HCT116 (cell line): ENCODE data around the gene MCC. TPM values are rescaled to one million over a fixed set of nuclear protein-coding genes. Genes with fewer than 3 reads are reported as not detected.

ENCODE experiments used
- ATAC-seq: fragments of 200-7000 bp; cut with Tn5 transposase; 2 replicates; pipeline ENCODE4 v1.9.1; 2020; ENCODE audit warnings: mild to moderate bottlenecking, moderate library complexity
- BruUV-seq: library from RNA; stranded (reverse); fragments of 400-500 nt; replicated peaks from 2 replicates; lab custom pipeline; 2021; lab: Mats Ljungman, UMichigan
- CTCF ChIA-PET: fragments of 300-600 bp; sonication (Branson Sonifier 250); formaldehyde crosslinking; loops from one replicate; lab custom pipeline; 2021; ENCODE audit warnings: antibody characterized with exemption; lab: Charles Lee
- POLR2A ChIA-PET: fragments of 300-600, 350-600 bp; sonication (Branson Sonifier 250); formaldehyde crosslinking; loops from one replicate; lab custom pipeline; 2021; ENCODE audit warnings: antibody characterized with exemption; lab: Charles Lee
- RAD21 ChIA-PET, 2 experiments: fragments of 300-600 bp; sonication (Branson Sonifier 250); formaldehyde crosslinking; loops; one replicate each; lab custom pipeline; 2023; ENCODE audit warnings: low total read pairs in 2 of 2; ENCODE audit not compliant: uncharacterized antibody in 2 of 2, unreplicated experiment in 2 of 2, low non-redundant PET in 1 of 2; lab: Charles Lee
- DNase-seq: peaks from one replicate; pipeline ENCODE4 v3.0.0-alpha.2; 2010; ENCODE audit warnings: low read depth, low spot score
- H2AFZ ChIP-seq: fragments of 200-600 bp; shearing (Covaris generic), sonication (generic); 2 replicates; pipeline ENCODE4 v1.6.1; 2017; ENCODE audit warnings: low read depth, mixed run types, mixed read lengths, antibody characterized with exemption, low read length; ENCODE audit not compliant: poor library complexity, severe bottlenecking
- H3K27ac ChIP-seq: 2 replicates; pipeline ENCODE4 v1.5.1; 2012; ENCODE audit warnings: low read depth, low read length
- H3K27me3 ChIP-seq: fragments of 200-600 bp; sonication (generic); 2 replicates; pipeline ENCODE4 v1.6.1; 2016; ENCODE audit warnings: mixed run types, low read length, mixed read lengths; ENCODE audit not compliant: insufficient read depth
- H3K36me3 ChIP-seq, 2 experiments: fragments of 200-500 bp in 1 of 2; fragments of 200-600 bp in 1 of 2; sonication (Bioruptor generic) in 1 of 2; sonication (generic) in 1 of 2; 2 replicates each; pipeline versions ENCODE4 v1.5.1 to v1.6.1; 2014 to 2016; ENCODE audit warnings: low read length in 2 of 2, inconsistent platforms in 1 of 2, mixed read lengths in 1 of 2, mixed run types in 1 of 2; ENCODE audit not compliant: insufficient read depth in 2 of 2, control insufficient read depth in 1 of 2
- H3K4me1 ChIP-seq, 2 experiments: fragments of 200-600 bp in 1 of 2; sonication (generic) in 1 of 2; 2 replicates each; pipeline versions ENCODE4 v1.5.1 to v1.6.1; 2012 to 2017; ENCODE audit warnings: low read length in 2 of 2, inconsistent platforms in 1 of 2, mild to moderate bottlenecking in 1 of 2, mixed read lengths in 1 of 2, mixed run types in 1 of 2, moderate library complexity in 1 of 2; ENCODE audit not compliant: insufficient read depth in 2 of 2, control insufficient read depth in 1 of 2
- H3K4me2 ChIP-seq: fragments of 200-600 bp; sonication (generic); 2 replicates; pipeline ENCODE4 v1.6.1; 2017; ENCODE audit warnings: mixed run types, low read length, mixed read lengths
- H3K4me3 ChIP-seq, 2 experiments: fragments of 200-600 bp in 1 of 2; sonication (generic) in 1 of 2; replicated peaks in 1 of 2; 2 replicates each; pipeline ENCODE4 v1.5.1; 2011 to 2016; ENCODE audit warnings: low read length in 2 of 2, control low read depth in 1 of 2, low read depth in 1 of 2, mild to moderate bottlenecking in 1 of 2, mixed read lengths in 1 of 2, mixed run types in 1 of 2
- H3K79me2 ChIP-seq: fragments of 200-600 bp; sonication (generic); 2 replicates; pipeline ENCODE4 v1.6.1; 2017; ENCODE audit warnings: mild to moderate bottlenecking, mixed run types, low read length, moderate library complexity, mixed read lengths; ENCODE audit not compliant: insufficient read depth
- H3K9ac ChIP-seq: fragments of 200-600 bp; sonication (generic); 2 replicates; pipeline ENCODE4 v1.6.1; 2016; ENCODE audit warnings: low read length, mixed read lengths
- H3K9me2 ChIP-seq: fragments of 200-600 bp; sonication (generic), shearing (Covaris generic); 2 replicates; pipeline ENCODE4 v1.6.1; 2017; ENCODE audit warnings: mixed run types, mild to moderate bottlenecking, moderate library complexity; ENCODE audit not compliant: insufficient read depth
- H3K9me3 ChIP-seq, 2 experiments: fragments of 200-500 bp in 1 of 2; fragments of 200-600 bp in 1 of 2; sonication (Bioruptor generic) in 1 of 2; sonication (generic) in 1 of 2; 2 replicates each; pipeline ENCODE4 v1.6.1; 2014 to 2017; ENCODE audit warnings: low read length in 2 of 2, mixed read lengths in 2 of 2, inconsistent platforms in 1 of 2, low read depth in 1 of 2, mild to moderate bottlenecking in 1 of 2, mixed run types in 1 of 2, moderate library complexity in 1 of 2; ENCODE audit not compliant: control insufficient read depth in 1 of 2, insufficient read depth in 1 of 2
- H4K20me1 ChIP-seq: fragments of 200-600 bp; sonication (generic), shearing (Covaris generic); 2 replicates; pipeline ENCODE4 v1.6.1; 2017; ENCODE audit warnings: mixed run types, mild to moderate bottlenecking, moderate library complexity; ENCODE audit not compliant: insufficient read depth
- CBX3 ChIP-seq: IDR thresholded peaks from 2 replicates; pipeline ENCODE4 v1.6.1; 2012; ENCODE audit warnings: low read depth
- CEBPB ChIP-seq: IDR thresholded peaks from 2 replicates; pipeline ENCODE4 v1.6.1; 2012; ENCODE audit warnings: low read depth
- EGR1 ChIP-seq: IDR thresholded peaks from 2 replicates; pipeline ENCODE4 v1.6.1; 2012; ENCODE audit warnings: low read depth
- ELF1 ChIP-seq: IDR thresholded peaks from 2 replicates; pipeline ENCODE4 v1.6.1; 2012; ENCODE audit warnings: low read depth, borderline replicate concordance
- EZH2 ChIP-seq: fragments of 200-600 bp; sonication (generic); IDR thresholded peaks from 2 replicates; pipeline ENCODE4 v1.6.1; 2017; ENCODE audit warnings: antibody characterized with exemption, mixed run types
- EZH2phosphoT487 ChIP-seq: fragments of 200-600 bp; IDR thresholded peaks from 2 replicates; pipeline ENCODE4 v1.6.1; 2018; ENCODE audit warnings: antibody characterized with exemption, borderline replicate concordance
- FOSL1 ChIP-seq: IDR thresholded peaks from 2 replicates; pipeline ENCODE4 v1.6.1; 2012; ENCODE audit warnings: low read depth
- JUND ChIP-seq: IDR thresholded peaks from 2 replicates; pipeline ENCODE4 v1.6.1; 2012
- POLR2A ChIP-seq: IDR thresholded peaks from 2 replicates; pipeline ENCODE4 v1.7.0; 2011; ENCODE audit warnings: borderline replicate concordance; ENCODE audit not compliant: insufficient read depth, insufficient read length; ENCODE audit errors: extremely low read depth
- SIN3A ChIP-seq: IDR thresholded peaks from 2 replicates; pipeline ENCODE4 v1.6.1; 2012; ENCODE audit warnings: low read depth
- SP1 ChIP-seq: IDR thresholded peaks from 2 replicates; pipeline ENCODE4 v1.6.1; 2012; ENCODE audit warnings: low read depth
- SRF ChIP-seq: IDR thresholded peaks from 2 replicates; pipeline ENCODE4 v1.6.1; 2012; ENCODE audit warnings: low read depth
- TCF7L2 ChIP-seq: IDR thresholded peaks from 2 replicates; pipeline ENCODE4 v1.7.0; 2011; ENCODE audit warnings: borderline replicate concordance, inconsistent platforms; ENCODE audit not compliant: insufficient read depth, insufficient read length; ENCODE audit errors: extremely low read depth
- YY1 ChIP-seq: IDR thresholded peaks from 2 replicates; pipeline ENCODE4 v1.6.1; 2011; ENCODE audit warnings: low read length, low read depth, moderate library complexity, mild to moderate bottlenecking; ENCODE audit not compliant: insufficient replicate concordance; ENCODE audit errors: extremely low read depth
- ZNF274 ChIP-seq: fragments of 200-500 bp; sonication (Bioruptor generic); IDR thresholded peaks from 2 replicates; pipeline ENCODE4 v1.6.1; 2014; ENCODE audit warnings: mild to moderate bottlenecking, low read depth, low read length, inconsistent platforms
- intact Hi-C: fragments of 100-400 bp; cut with micrococcal nuclease; formaldehyde crosslinking; loops from 2 replicates; pipeline ENCODE4 v1.10.0; 2022
- total RNA-seq: library from RNA; stranded (reverse); gene quantifications from one replicate; pipeline ENCODE4 v1.2.1, GENCODE V29; 2021; ENCODE audit not compliant: unreplicated experiment
- TF ChIP-seq, protein P1 (sequence below): IDR thresholded peaks from 2 replicates; pipeline ENCODE4 v1.6.1; 2012
- TF ChIP-seq, protein P2 (sequence below): IDR thresholded peaks from 2 replicates; pipeline ENCODE4 v1.6.1; 2012
- TF ChIP-seq, protein P3 (sequence below), 3 experiments: fragments of 200-600 bp in 1 of 3; sonication (generic) in 1 of 3; IDR thresholded peaks in 2 of 3; conservative IDR thresholded peaks in 1 of 3; 2 replicates each; pipeline ENCODE4 v1.5.1; 2012 to 2017; ENCODE audit warnings: low read depth in 2 of 3, low read length in 2 of 3, antibody characterized with exemption in 1 of 3, borderline replicate concordance in 1 of 3, control low read depth in 1 of 3, mild to moderate bottlenecking in 1 of 3, mixed read lengths in 1 of 3, mixed run types in 1 of 3, moderate library complexity in 1 of 3; ENCODE audit not compliant: insufficient read depth in 1 of 3
- TF ChIP-seq, protein P4 (sequence below): IDR thresholded peaks from 2 replicates; pipeline ENCODE4 v1.6.1; 2012; ENCODE audit warnings: low read depth

Gene MCC
- total RNA-seq, 1 experiment from 2014 or later: 20.1 TPM

DNA sequence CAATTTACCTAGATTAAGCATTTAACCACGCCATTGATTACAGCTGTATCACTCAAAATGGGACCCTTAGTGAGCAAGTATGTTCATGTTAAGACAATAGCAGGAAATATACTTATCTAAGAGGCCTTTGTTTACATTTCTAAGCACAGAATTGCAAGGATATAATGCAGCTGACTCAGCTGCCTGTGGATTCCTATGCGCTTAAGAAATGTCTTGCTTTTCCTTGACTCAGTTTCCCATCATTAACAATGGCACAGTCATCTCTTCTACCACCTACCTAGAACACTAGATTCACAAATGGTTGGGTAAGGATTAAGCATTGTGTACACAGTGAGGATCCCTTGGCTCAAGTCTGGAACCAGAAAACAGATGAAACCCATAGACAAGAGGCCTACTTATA is 217.2 kb downstream of the MCC start:
- Histone ChIP-seq H3K4me2 (no peak overlapping the region), H3K9me2 (no peaks in the 10 kb centered on the region), H3K4me1 (no peaks in the 10 kb centered on the region), H3K36me3 (no peaks in the 10 kb centered on the region), H3K27ac (no peak overlapping the region), H2AFZ (no peak overlapping the region), H3K9me3 (no peaks in the 10 kb centered on the region), H3K27me3 (no peaks in the 10 kb centered on the region), H3K79me2 (no peaks in the 10 kb centered on the region), H3K4me3 (no peak overlapping the region), H4K20me1 (no peaks in the 10 kb centered on the region), H3K9ac (no peak overlapping the region)
- no peak for TF ChIP-seq ELF1
- TF ChIP-seq YY1: no peak
- no peak for TF ChIP-seq EGR1
- TF ChIP-seq, protein P1, sequence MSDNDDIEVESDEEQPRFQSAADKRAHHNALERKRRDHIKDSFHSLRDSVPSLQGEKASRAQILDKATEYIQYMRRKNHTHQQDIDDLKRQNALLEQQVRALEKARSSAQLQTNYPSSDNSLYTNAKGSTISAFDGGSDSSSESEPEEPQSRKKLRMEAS: no peak
- no peak for TF ChIP-seq FOSL1
- no peak for TF ChIP-seq CBX3
- TF ChIP-seq, protein P2, sequence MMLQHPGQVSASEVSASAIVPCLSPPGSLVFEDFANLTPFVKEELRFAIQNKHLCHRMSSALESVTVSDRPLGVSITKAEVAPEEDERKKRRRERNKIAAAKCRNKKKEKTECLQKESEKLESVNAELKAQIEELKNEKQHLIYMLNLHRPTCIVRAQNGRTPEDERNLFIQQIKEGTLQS: no peak
- no peak for TF ChIP-seq CEBPB
- no peak for TF ChIP-seq POLR2A
- TF ChIP-seq, protein P3, sequence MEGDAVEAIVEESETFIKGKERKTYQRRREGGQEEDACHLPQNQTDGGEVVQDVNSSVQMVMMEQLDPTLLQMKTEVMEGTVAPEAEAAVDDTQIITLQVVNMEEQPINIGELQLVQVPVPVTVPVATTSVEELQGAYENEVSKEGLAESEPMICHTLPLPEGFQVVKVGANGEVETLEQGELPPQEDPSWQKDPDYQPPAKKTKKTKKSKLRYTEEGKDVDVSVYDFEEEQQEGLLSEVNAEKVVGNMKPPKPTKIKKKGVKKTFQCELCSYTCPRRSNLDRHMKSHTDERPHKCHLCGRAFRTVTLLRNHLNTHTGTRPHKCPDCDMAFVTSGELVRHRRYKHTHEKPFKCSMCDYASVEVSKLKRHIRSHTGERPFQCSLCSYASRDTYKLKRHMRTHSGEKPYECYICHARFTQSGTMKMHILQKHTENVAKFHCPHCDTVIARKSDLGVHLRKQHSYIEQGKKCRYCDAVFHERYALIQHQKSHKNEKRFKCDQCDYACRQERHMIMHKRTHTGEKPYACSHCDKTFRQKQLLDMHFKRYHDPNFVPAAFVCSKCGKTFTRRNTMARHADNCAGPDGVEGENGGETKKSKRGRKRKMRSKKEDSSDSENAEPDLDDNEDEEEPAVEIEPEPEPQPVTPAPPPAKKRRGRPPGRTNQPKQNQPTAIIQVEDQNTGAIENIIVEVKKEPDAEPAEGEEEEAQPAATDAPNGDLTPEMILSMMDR (IDR thresholded peaks at IDR 0.05 in 2 of 3, conservative IDR thresholded peaks at IDR 0.05 in 1 of 3; ENCODE audit: borderline replicate concordance in 1 of 3, insufficient read depth in 1 of 3, low read depth in 2 of 3, low read length in 2 of 3): no peak
- no peak for TF ChIP-seq SP1
- no peak for TF ChIP-seq EZH2phosphoT487
- TF ChIP-seq JUND: no peak
- TF ChIP-seq SRF: no peak
- TF ChIP-seq TCF7L2: no peak
- TF ChIP-seq, protein P4, sequence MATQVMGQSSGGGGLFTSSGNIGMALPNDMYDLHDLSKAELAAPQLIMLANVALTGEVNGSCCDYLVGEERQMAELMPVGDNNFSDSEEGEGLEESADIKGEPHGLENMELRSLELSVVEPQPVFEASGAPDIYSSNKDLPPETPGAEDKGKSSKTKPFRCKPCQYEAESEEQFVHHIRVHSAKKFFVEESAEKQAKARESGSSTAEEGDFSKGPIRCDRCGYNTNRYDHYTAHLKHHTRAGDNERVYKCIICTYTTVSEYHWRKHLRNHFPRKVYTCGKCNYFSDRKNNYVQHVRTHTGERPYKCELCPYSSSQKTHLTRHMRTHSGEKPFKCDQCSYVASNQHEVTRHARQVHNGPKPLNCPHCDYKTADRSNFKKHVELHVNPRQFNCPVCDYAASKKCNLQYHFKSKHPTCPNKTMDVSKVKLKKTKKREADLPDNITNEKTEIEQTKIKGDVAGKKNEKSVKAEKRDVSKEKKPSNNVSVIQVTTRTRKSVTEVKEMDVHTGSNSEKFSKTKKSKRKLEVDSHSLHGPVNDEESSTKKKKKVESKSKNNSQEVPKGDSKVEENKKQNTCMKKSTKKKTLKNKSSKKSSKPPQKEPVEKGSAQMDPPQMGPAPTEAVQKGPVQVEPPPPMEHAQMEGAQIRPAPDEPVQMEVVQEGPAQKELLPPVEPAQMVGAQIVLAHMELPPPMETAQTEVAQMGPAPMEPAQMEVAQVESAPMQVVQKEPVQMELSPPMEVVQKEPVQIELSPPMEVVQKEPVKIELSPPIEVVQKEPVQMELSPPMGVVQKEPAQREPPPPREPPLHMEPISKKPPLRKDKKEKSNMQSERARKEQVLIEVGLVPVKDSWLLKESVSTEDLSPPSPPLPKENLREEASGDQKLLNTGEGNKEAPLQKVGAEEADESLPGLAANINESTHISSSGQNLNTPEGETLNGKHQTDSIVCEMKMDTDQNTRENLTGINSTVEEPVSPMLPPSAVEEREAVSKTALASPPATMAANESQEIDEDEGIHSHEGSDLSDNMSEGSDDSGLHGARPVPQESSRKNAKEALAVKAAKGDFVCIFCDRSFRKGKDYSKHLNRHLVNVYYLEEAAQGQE: no peak
- no peak for TF ChIP-seq SIN3A
- no peak for TF ChIP-seq EZH2
- no peak for TF ChIP-seq ZNF274
- ChIA-PET POLR2A (no interaction called here), CTCF (no interaction called here), RAD21 (no interaction called here)
- no TSS peak for BruUV-seq
- intact Hi-C loops: no loop called here
- no peak for DNase-seq
- no peak for ATAC-seq
